Heart left ventricle (tissue), 16 donors: ENCODE results near the gene PLA2R1. TPM values are rescaled to one million over a fixed set of nuclear protein-coding genes. Genes with fewer than 3 reads are reported as not detected.

Experiments
- ATAC-seq, 4 donors: fragments of 200-7000 bp; cut with Tn5 transposase; one replicate each; pipeline ENCODE4 v1.9.1; 2020 to 2022; ENCODE audit warnings: moderate library complexity in 4 of 4, mild to moderate bottlenecking in 3 of 4, moderate number of reproducible peaks in 1 of 4
- DNase-seq, 5 donors: peaks; one replicate each; pipeline ENCODE4 v3.0.0-alpha.2; 2020
- H3K27ac ChIP-seq, 12 donors: fragments of 200-600 bp; sonication (generic) in 4 of 12; one replicate each; pipeline versions ENCODE4 v1.5.0 to v1.8.0; 2016 to 2022; ENCODE audit warnings: mild to moderate bottlenecking in 2 of 12
- H3K27me3 ChIP-seq, 9 donors: fragments of 200-600 bp; sonication (generic) in 2 of 9; one replicate each; pipeline versions ENCODE4 v1.5.1 to v1.8.0; 2016 to 2022; ENCODE audit warnings: mild to moderate bottlenecking in 3 of 9
- H3K36me3 ChIP-seq, 9 donors: fragments of 200-600 bp; sonication (generic) in 2 of 9; one replicate each; pipeline versions ENCODE4 v1.5.0 to v1.8.0; 2018 to 2022; ENCODE audit warnings: mild to moderate bottlenecking in 2 of 9
- H3K4me1 ChIP-seq, 12 donors: fragments of 200-600 bp; sonication (generic) in 4 of 12; one replicate each; pipeline versions ENCODE4 v1.5.0 to v1.8.0; 2016 to 2022; ENCODE audit warnings: mild to moderate bottlenecking in 3 of 12
- H3K4me3 ChIP-seq, 12 donors: fragments of 200-600 bp; sonication (generic) in 4 of 12; one replicate each; pipeline versions ENCODE4 v1.5.0 to v1.8.0; 2017 to 2022; ENCODE audit warnings: mild to moderate bottlenecking in 9 of 12, moderate library complexity in 4 of 12
- H3K9me3 ChIP-seq, 12 donors: fragments of 200-600 bp; sonication (generic) in 4 of 12; one replicate each; pipeline versions ENCODE4 v1.5.0 to v1.8.0; 2016 to 2022; ENCODE audit warnings: mild to moderate bottlenecking in 1 of 12
- CTCF ChIP-seq, 12 donors: fragments of 200-600 bp; sonication (generic) in 4 of 12; IDR thresholded peaks; one replicate each; pipeline versions ENCODE4 v1.5.0 to v1.8.0; 2018 to 2022; ENCODE audit warnings: antibody characterized with exemption in 12 of 12, mild to moderate bottlenecking in 5 of 12
- POLR2A ChIP-seq, 2 donors: fragments of 450-650 bp; IDR thresholded peaks; one replicate each; pipeline ENCODE4 v1.6.1; 2017; ENCODE audit warnings: antibody characterized with exemption in 2 of 2, mild to moderate bottlenecking in 2 of 2, moderate library complexity in 2 of 2
- whole genome bisulfite sequencing, 4 donors: extraction: QIAGEN DNeasy Blood & Tissue Kit in 2 of 4; methylation state at CpG; one replicate each; pipeline versions ENCODE4 v1.1.5 to v1.1.7; 2013 to 2018; 5-methylcytosine and 5-hydroxymethylcytosine counted together
- intact Hi-C, 10 donors: fragments of 100-400 bp; cut with DNase I; formaldehyde crosslinking; loops; one replicate each; pipeline versions ENCODE4 v1.11.1 to v1.14.2; 2022
- polyA plus RNA-seq, 2 donors: library from polyadenylated mRNA; stranded (reverse); fragments of 200-250 nt; gene quantifications; one replicate each; pipeline ENCODE4 v1.2.3, GENCODE V29; 2013
- total RNA-seq, 9 donors: library from RNA; depleted of rRNA in 2 of 9; stranded (reverse); fragments of >200 nt in 2 of 9; fragmentation: NEBNext Ultra II Directional in 3 of 9; extraction: Animal tissue kit (Norgen Biotek cat#: 25700) in 3 of 9; gene quantifications; one replicate each; pipeline versions ENCODE4 v1.1.0 to v1.2.4, GENCODE V29; 2016 to 2023
- donor health status: ischemic (EF 13 %, LVEDD 7.1; RV severe dilation, severe dysfunction).
- donor health status: healthy with polysubstance abuse.
- donor health status: DM: no; HTN: yes; CAD: no.
- donor health status: DM: no; HTN: no; CAD: no.
- donor health status: ischemic (EF 25% LVEDD 6.9; RV normal size, moderate dysfunction).
- donor health status: ischemic (EF 25% LVEDD 5.7; RV mildly dilated, moderate dysfunction).
- donor health status: healthy.
- donor health status: DM: yes; HTN: yes; CAD: no.
- donor health status: ischemic (EF 35%, LVEDD 5.7; RV mildly dilated, moderate dysfunction).
- donor health status: nonischemic (EF 11% LVEDD 7.7; RV severe dilation, severe dysfunction).
- donor health status: DM: yes; HTN: yes; CAD: no.
- donor health status: PGD.
- donor health status: ischemic (EF 29% LVEDD 5.4; RV normal size, mild dysfunction).
- donor health status: nonischemic (EF 23%, LVEDD 6.1; RV moderate dilation, normal function).

The PLA2R1 gene
- total and polyA plus RNA-seq, 11 donors, result 0.36 to 4.7 (median 2.1) TPM

DNA sequence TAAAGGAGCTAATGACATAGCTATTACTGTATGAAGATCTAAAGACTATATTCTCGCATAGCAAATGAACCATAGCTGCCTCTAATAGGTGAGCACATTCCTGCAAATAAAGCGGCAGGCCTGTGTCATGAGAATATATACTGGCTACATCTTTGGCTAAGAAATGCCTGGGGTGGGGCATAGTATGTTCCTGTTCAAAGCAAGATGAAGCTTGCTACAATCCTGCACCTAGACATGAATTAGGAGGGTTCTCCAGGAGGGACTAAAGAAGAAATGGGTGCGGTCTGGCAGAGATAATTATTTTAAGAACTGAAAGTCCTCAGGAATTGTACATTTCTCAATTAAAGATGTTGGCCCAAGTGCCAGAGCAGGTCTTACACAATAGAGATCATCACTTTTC, 46.8 kb upstream of the PLA2R1 start:
- Histone ChIP-seq H3K27ac (no peak overlapping the region), H3K9me3 (no peaks in the 10 kb centered on the region), H3K36me3 (no peaks in the 10 kb centered on the region), H3K27me3 (no peaks in the 10 kb centered on the region), H3K4me1 (no peaks in the 10 kb centered on the region), H3K4me3 (no peak overlapping the region)
- ATAC-seq, result no peak
- intact Hi-C loops, result loop anchor here in 6 of 10 donors (5.0 to 10.0 kb wide), 5 partner anchors 146 to 956 kb away; no protein-coding TSS in a partner anchor
- whole genome bisulfite sequencing, 4 donors, result 82 to 90% (median 88%) methylated on average over 3 of the region's 3 CpGs
- DNase-seq, result no peak
- TF ChIP-seq POLR2A (IDR thresholded peaks at IDR 0.05), result no peak
- no peak for TF ChIP-seq CTCF (IDR thresholded peaks at IDR 0.05)

- Histone ChIP-seq H3K27ac (no peak overlapping the region), H3K36me3 (no peaks in the 10 kb centered on the region), H3K4me3 (no peak overlapping the region), H3K27me3 (no peaks in the 10 kb centered on the region), H3K4me1 (no peaks in the 10 kb centered on the region), H3K9me3 (no peaks in the 10 kb centered on the region)
- WGBS, 4 donors, result 44 to 83% (median 69%) methylated on average over 2 of the region's 2 CpGs
- no peak for DNase-seq
- TF ChIP-seq CTCF (IDR thresholded peaks at IDR 0.05) (no peak), POLR2A (IDR thresholded peaks at IDR 0.05) (no peak)
- ATAC-seq, result no peak
- intact Hi-C loops, result loop anchor here in 6 of 10 donors (5.0 to 10.0 kb wide), 5 partner anchors 146 to 956 kb away; no protein-coding TSS in a partner anchor
These were observed 46.2 kb upstream of the PLA2R1 start for GRCh38 chr2:160108646-160109045.

GRCh38 chr2:160105366-160105765, 43.0 kb upstream of the PLA2R1 start:
- intact Hi-C loops, result loop anchor here in 6 of 10 donors (5.0 to 10.0 kb wide), 5 partner anchors 149 to 959 kb away; no protein-coding TSS in a partner anchor
- DNase-seq, result no peak
- Histone ChIP-seq H3K4me1 (no peaks in the 10 kb centered on the region), H3K27me3 (no peaks in the 10 kb centered on the region), H3K9me3 (no peaks in the 10 kb centered on the region), H3K4me3 (no peak overlapping the region), H3K27ac (no peak overlapping the region), H3K36me3 (no peaks in the 10 kb centered on the region)
- ATAC-seq, result no peak
- WGBS, 4 donors, result 92 to 97% (median 95%) methylated on average over 1 of the region's 1 CpG
- TF ChIP-seq CTCF (IDR thresholded peaks at IDR 0.05) (no peak), POLR2A (IDR thresholded peaks at IDR 0.05) (no peak)

DNA sequence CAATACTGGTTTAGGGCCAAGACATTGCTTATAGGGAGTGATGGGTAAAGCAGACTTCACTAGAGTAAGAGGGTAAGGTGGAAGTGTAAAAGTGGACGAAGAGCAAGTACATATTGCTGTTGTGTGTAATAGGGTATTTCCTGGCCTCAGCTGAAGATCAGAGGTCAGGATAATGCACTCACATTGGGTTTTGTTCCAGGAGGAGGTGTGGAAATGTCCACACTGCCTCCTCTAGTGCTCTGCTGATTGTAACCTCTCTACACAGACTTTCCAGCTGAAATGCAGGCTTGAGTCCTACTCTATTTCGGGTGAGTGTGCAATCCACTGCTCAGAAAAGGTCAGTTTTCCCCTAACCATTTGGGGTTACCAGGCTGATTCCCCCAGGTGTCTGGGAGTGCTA, 41.7 kb upstream of the PLA2R1 start:
- ATAC-seq, result peak in 1 of 4 donors; percentile 38
- intact Hi-C loops, result loop anchor here in 3 of 10 donors (5.0 to 10.0 kb wide), 3 partner anchors 151 to 961 kb away; partner anchors contain the start of gene LY75 (in 1 of the 3)
- Histone ChIP-seq H3K27ac (no peak overlapping the region), H3K27me3 (no peaks in the 10 kb centered on the region), H3K4me3 (no peak overlapping the region), H3K36me3 (no peaks in the 10 kb centered on the region), H3K4me1 (no peaks in the 10 kb centered on the region), H3K9me3 (no peaks in the 10 kb centered on the region)
- no peak for DNase-seq
- WGBS, 4 donors, result 38 to 73% (median 45%) methylated on average over 2 of the region's 2 CpGs
- TF ChIP-seq POLR2A (IDR thresholded peaks at IDR 0.05) (no peak), CTCF (IDR thresholded peaks at IDR 0.05) (no peak)
